A549 (cell line): Measurements from ENCODE around the gene ARL15.

ENCODE experiments used
- CBX8 ChIP-seq: fragments of 200-600 bp; sonication (generic); IDR thresholded peaks from 2 replicates; pipeline ENCODE4 v1.6.1; 2016
- KDM5A ChIP-seq: fragments of 200-600 bp; sonication (generic); IDR thresholded peaks from 2 replicates; pipeline ENCODE4 v1.6.1; 2016; ENCODE audit warnings: antibody characterized with exemption, mild to moderate bottlenecking
- PBX3 ChIP-seq: IDR thresholded peaks from 2 replicates; pipeline ENCODE4 v1.6.1; 2012
- POLR2A ChIP-seq: IDR thresholded peaks from 2 replicates; pipeline ENCODE4 v1.6.1; 2012; ENCODE audit warnings: mild to moderate bottlenecking, low read length
- ZNF302 ChIP-seq: fragments of 250-450 bp; sonication (Bioruptor Pico); IDR thresholded peaks from 2 replicates; pipeline ENCODE4 v1.9.0; 2021; ENCODE audit warnings: inconsistent platforms, mild to moderate bottlenecking, moderate library complexity

GRCh38 chr5:53948598-53948997 lies 361.8 kb downstream of the ARL15 start:
- TF ChIP-seq CBX8 (no peak), PBX3 (no peak), ZNF302 (CRISPR knock-in tag) (no peak), POLR2A (no peak), KDM5A (no peak)
